BE2C (cell line): ENCODE measurements around the gene ZBTB1.

Experiments used
- DNase-seq: peaks from one replicate; pipeline ENCODE4 v3.0.0-alpha.2; 2020
- H3K27me3 ChIP-seq: fragments of 250-450 bp; sonication (Bioruptor Pico); 2 replicates; pipeline ENCODE4 v1.5.1; 2020; ENCODE audit warnings: mild to moderate bottlenecking
- H3K36me3 ChIP-seq: fragments of 250-450 bp; sonication (Bioruptor Pico); 2 replicates; pipeline ENCODE4 v1.5.1; 2020; ENCODE audit warnings: mild to moderate bottlenecking
- H3K4me1 ChIP-seq: fragments of 250-450 bp; sonication (Bioruptor Pico); 2 replicates; pipeline ENCODE4 v1.5.1; 2020
- H3K4me3 ChIP-seq: 2 replicates; pipeline ENCODE4 v1.5.1; 2011; ENCODE audit warnings: low read depth, low read length
- H3K9me3 ChIP-seq: fragments of 250-450 bp; sonication (Bioruptor Pico); 2 replicates; pipeline ENCODE4 v1.5.1; 2020
- CTCF ChIP-seq: IDR thresholded peaks from 2 replicates; pipeline ENCODE4 v1.5.1; 2012; ENCODE audit warnings: mild to moderate bottlenecking, low read depth, low read length

The ZBTB1 gene

GRCh38 chr14:64493455-64493854, 11.1 kb upstream of the ZBTB1 start:
- Histone ChIP-seq H3K4me1 (peaks cover 12% of the 10 kb centered on the region), H3K9me3 (no peaks in the 10 kb centered on the region), H3K27me3 (no peaks in the 10 kb centered on the region), H3K4me3 (no peak overlapping the region), H3K36me3 (peaks cover 29% of the 10 kb centered on the region)
- TF ChIP-seq CTCF = no peak
- DNase-seq = no peak

- no peak for TF ChIP-seq CTCF
These were observed 9.3 kb upstream of the ZBTB1 start for GRCh38 chr14:64495252-64495651.

GRCh38 chr14:64496764-64497163, 7.8 kb upstream of the ZBTB1 start:
- no peak for TF ChIP-seq CTCF
- Histone ChIP-seq H3K27me3 (no peaks in the 10 kb centered on the region), H3K36me3 (peaks cover 15% of the 10 kb centered on the region), H3K4me1 (peaks cover 18% of the 10 kb centered on the region), H3K9me3 (no peaks in the 10 kb centered on the region), H3K4me3 (no peak overlapping the region)
- no peak for DNase-seq

More at GRCh38 chr14:64495252-64495651, 9.3 kb upstream of the ZBTB1 start:
- Histone ChIP-seq H3K9me3 (no peaks in the 10 kb centered on the region), H3K36me3 (peaks cover 20% of the 10 kb centered on the region), H3K4me3 (no peak overlapping the region), H3K4me1 (peaks cover 15% of the 10 kb centered on the region), H3K27me3 (no peaks in the 10 kb centered on the region)
- DNase-seq = no peak

- no peak for TF ChIP-seq CTCF
- no peaks in the 10 kb centered on the region for H3K27me3 ChIP-seq
- H3K9me3 ChIP-seq = no peaks in the 10 kb centered on the region
- no peak for DNase-seq
- no peak overlapping the region for H3K4me3 ChIP-seq
- peaks cover 8% of the 10 kb centered on the region for H3K36me3 ChIP-seq
- H3K4me1 ChIP-seq = peaks cover 8% of the 10 kb centered on the region
These were observed 4.5 kb upstream of the ZBTB1 start for GRCh38 chr14:64500088-64500487.

GRCh38 chr14:64501411-64502171, 3.0 kb upstream of the ZBTB1 start:
- peak overlapping the region; percentile 90 for H3K4me3 ChIP-seq

More at GRCh38 chr14:64501411-64502171, 3.0 kb upstream of the ZBTB1 start:
- peaks cover 6% of the 10 kb centered on the region for H3K36me3 ChIP-seq
- H3K4me1 ChIP-seq = peaks cover 7% of the 10 kb centered on the region
- peak; percentile 78 for DNase-seq
- TF ChIP-seq CTCF = no peak
- no peaks in the 10 kb centered on the region for H3K9me3 ChIP-seq
- H3K27me3 ChIP-seq = no peaks in the 10 kb centered on the region
